ENCODE results near the gene EFCAB11. TPM values are rescaled to one million over a fixed set of nuclear protein-coding genes. Genes with fewer than 3 reads are reported as not detected.
A peak's percentile ranks its signal among the peaks of the same experiment; 100 is the strongest.

The EFCAB11 gene
- total RNA-seq, 4 donors from 2014 or later = 2.9 to 5.0 (median 4.1) TPM

DNA sequence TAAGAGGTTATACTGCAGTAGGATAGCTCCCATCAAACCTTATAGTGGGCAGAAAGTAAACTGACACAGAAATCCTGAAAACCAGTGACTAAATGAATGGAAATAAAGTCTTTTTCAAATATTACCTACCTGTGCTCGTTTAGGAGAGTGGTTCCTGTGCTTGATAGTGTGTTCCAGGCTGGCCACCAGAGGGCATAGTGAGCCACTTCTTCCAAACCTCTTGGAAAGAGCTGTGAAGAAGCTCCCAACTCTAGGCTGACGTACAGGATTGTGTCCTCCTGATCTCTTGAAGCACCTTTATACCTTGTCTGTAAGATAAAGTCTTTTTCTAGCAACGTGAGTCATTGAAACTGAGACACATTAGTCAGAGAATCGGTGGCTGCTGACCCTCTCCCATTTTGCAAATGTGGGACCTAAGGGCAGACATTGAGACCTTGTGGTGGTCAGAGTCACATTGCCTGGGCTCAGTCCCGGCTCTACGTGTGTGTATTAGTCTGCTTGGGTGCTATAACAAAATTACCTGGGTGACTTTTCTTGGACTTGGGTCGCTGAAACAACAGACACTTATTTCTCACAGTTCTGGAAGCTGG, 18.8 kb upstream of the EFCAB11 start:
- DNase-seq (ENCODE audit: low spot score) = no peak
- ATAC-seq (ENCODE audit: low FRiP score) = peak; percentile 77
- TF ChIP-seq, protein P1, sequence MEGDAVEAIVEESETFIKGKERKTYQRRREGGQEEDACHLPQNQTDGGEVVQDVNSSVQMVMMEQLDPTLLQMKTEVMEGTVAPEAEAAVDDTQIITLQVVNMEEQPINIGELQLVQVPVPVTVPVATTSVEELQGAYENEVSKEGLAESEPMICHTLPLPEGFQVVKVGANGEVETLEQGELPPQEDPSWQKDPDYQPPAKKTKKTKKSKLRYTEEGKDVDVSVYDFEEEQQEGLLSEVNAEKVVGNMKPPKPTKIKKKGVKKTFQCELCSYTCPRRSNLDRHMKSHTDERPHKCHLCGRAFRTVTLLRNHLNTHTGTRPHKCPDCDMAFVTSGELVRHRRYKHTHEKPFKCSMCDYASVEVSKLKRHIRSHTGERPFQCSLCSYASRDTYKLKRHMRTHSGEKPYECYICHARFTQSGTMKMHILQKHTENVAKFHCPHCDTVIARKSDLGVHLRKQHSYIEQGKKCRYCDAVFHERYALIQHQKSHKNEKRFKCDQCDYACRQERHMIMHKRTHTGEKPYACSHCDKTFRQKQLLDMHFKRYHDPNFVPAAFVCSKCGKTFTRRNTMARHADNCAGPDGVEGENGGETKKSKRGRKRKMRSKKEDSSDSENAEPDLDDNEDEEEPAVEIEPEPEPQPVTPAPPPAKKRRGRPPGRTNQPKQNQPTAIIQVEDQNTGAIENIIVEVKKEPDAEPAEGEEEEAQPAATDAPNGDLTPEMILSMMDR (IDR thresholded peaks at IDR 0.05) = peak in 1 of 3 donors; percentile 30

DNA sequence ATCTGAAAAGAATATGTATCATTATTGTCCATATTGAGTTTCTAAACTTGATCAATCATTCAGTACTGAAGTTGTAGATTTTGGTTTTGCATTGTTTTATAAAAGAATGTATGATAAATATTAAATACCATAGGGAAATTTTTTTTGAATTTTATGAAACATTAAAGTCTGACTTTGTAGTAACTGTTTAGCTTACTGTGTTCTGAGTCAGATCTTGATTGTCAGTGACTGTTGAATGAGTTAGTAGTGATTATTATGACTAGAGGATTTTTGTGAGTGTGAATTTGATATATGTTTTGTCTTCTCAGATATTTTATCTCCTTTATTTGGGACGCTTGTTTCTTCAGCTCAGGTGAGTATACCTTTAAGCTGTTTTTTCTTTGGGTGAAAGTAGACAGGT, 11.3 kb upstream of the EFCAB11 start:
- TF ChIP-seq, protein P1 (IDR thresholded peaks at IDR 0.05) = no peak
- ATAC-seq (ENCODE audit: low FRiP score) = no peak

DNA sequence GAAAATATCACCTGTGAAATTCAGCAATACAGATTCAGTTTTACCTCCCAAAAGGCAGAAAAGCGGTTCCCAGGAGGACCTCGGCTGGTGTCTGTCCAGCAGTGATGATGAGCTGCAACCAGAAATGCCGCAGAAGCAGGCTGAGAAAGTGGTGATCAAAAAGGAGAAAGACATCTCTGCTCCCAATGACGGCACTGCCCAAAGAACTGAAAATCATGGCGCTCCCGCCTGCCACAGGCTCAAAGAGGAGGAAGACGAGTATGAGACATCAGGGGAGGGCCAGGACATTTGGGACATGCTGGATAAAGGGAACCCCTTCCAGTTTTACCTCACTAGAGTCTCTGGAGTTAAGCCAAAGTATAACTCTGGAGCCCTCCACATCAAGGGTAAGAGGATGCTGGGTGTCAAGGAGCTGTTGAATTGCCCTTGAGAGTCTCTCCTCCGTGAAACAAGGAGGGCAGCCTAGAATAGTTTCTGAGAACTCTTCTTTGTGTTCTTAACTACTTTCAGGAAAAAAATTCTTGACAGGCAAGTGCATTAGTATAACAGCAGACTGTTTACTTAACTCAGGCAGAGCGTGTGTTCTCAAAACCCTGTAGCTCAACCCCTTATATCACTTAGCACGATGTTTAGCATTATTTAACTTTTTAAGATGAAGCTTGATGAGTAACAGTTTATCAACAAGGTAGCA, 8.9 kb upstream of the EFCAB11 start:
- TF ChIP-seq, protein P1 (IDR thresholded peaks at IDR 0.05) = no peak
- DNase-seq (ENCODE audit: low spot score) (no peak), ATAC-seq (ENCODE audit: low FRiP score) (no peak)

More for the DNA sequence above, 11.3 kb upstream of the EFCAB11 start:
- no peak for DNase-seq (ENCODE audit: low spot score)

DNA sequence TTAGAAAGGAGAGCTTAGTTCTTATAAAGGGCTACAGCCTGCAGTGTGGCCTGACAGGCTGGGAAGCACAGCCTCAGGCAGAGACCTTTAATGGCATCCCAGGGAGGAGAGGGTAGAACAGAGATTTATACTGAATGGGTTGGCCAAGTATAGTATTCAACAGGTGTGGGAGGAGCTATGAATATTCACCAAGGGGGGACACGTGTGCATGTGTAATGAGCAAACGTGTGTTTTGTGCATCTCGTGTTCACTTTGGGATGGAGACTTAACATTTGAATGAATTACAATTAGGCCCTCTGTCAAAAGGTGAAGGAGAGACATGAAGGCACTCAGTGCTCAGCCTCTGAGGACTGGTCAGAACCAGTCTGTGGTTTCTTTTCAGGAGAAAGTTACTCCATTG, 6.4 kb upstream of the EFCAB11 start:
- DNase-seq (ENCODE audit: low spot score) (no peak), ATAC-seq (ENCODE audit: low FRiP score) (no peak)
- TF ChIP-seq, protein P1 (IDR thresholded peaks at IDR 0.05) = no peak

DNA sequence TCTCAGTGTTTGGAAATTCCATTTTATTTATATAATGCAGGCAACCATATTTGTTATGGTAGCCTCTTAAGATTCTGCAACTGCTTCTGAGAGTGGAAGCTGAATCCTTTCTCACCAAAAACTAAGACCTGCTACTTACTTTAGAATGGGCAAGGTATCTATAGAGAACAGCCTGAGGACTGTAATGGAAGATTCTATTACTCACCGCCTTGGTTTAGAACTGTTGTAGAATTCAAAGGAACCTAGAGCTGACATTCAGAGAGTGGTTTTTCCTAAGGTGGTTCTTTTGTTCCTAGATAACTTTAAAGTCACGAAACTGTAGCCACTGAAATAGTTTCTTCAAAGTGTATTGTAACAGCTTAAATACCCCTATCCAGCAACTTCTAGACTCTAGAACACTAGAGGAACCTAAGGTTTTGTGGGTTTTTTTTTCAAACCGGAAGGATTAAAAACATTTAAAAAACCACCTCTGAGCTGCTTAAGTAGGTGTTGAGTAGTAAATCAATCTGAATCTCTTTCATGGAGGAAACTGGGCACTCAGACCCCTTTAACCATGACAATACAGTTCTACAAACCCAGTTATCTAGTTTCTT, 5.4 kb upstream of the EFCAB11 start:
- no peak for ATAC-seq (ENCODE audit: low FRiP score)
- TF ChIP-seq, protein P1 (IDR thresholded peaks at IDR 0.05) = no peak

DNA sequence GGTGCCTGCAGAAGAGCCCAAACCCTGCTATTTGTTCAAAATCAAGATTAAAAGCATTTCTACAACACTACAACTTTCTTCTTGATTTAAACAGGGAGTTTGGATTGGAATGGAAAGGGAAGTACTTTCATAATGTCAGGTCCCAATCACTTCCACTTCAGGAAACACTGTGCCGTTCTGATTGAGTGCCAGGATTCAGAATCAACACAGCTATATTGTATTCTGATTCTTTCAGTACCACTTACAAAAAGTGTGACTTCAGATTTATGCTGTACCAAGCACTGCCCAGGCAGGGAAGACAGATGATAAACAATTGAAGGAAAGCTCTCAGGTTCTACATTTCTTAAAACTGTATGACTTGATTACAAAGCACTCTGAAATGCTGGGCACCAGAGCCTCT, 4.4 kb upstream of the EFCAB11 start:
- TF ChIP-seq, protein P1 (IDR thresholded peaks at IDR 0.05) = no peak
- ATAC-seq (ENCODE audit: low FRiP score) (no peak), DNase-seq (ENCODE audit: low spot score) (no peak)

More for the DNA sequence above, 5.4 kb upstream of the EFCAB11 start:
- no peak for DNase-seq (ENCODE audit: low spot score)
